HCT116 (cell line): ENCODE results near the gene SYCP1. TPM values are rescaled to one million over a fixed set of nuclear protein-coding genes. Genes with fewer than 3 reads are reported as not detected.

Source experiments
- ATAC-seq: fragments of 200-7000 bp; cut with Tn5 transposase; 2 replicates; pipeline ENCODE4 v1.9.1; 2020; ENCODE audit warnings: mild to moderate bottlenecking, moderate library complexity
- BruUV-seq: library from RNA; stranded (reverse); fragments of 400-500 nt; replicated peaks from 2 replicates; lab custom pipeline; 2021; lab: Mats Ljungman, UMichigan
- CTCF ChIA-PET: fragments of 300-600 bp; sonication (Branson Sonifier 250); formaldehyde crosslinking; loops from one replicate; lab custom pipeline; 2021; ENCODE audit warnings: antibody characterized with exemption; lab: Charles Lee
- POLR2A ChIA-PET: fragments of 300-600, 350-600 bp; sonication (Branson Sonifier 250); formaldehyde crosslinking; loops from one replicate; lab custom pipeline; 2021; ENCODE audit warnings: antibody characterized with exemption; lab: Charles Lee
- RAD21 ChIA-PET, 2 experiments: fragments of 300-600 bp; sonication (Branson Sonifier 250); formaldehyde crosslinking; loops; one replicate each; lab custom pipeline; 2023; ENCODE audit warnings: low total read pairs in 2 of 2; ENCODE audit not compliant: uncharacterized antibody in 2 of 2, unreplicated experiment in 2 of 2, low non-redundant PET in 1 of 2; lab: Charles Lee
- DNase-seq: peaks from one replicate; pipeline ENCODE4 v3.0.0-alpha.2; 2010; ENCODE audit warnings: low read depth, low spot score
- H2AFZ ChIP-seq: fragments of 200-600 bp; shearing (Covaris generic), sonication (generic); 2 replicates; pipeline ENCODE4 v1.6.1; 2017; ENCODE audit warnings: low read depth, mixed run types, mixed read lengths, antibody characterized with exemption, low read length; ENCODE audit not compliant: poor library complexity, severe bottlenecking
- H3K27ac ChIP-seq: 2 replicates; pipeline ENCODE4 v1.5.1; 2012; ENCODE audit warnings: low read depth, low read length
- H3K27me3 ChIP-seq: fragments of 200-600 bp; sonication (generic); 2 replicates; pipeline ENCODE4 v1.6.1; 2016; ENCODE audit warnings: mixed run types, low read length, mixed read lengths; ENCODE audit not compliant: insufficient read depth
- H3K36me3 ChIP-seq, 2 experiments: fragments of 200-500 bp in 1 of 2; fragments of 200-600 bp in 1 of 2; sonication (Bioruptor generic) in 1 of 2; sonication (generic) in 1 of 2; 2 replicates each; pipeline versions ENCODE4 v1.5.1 to v1.6.1; 2014 to 2016; ENCODE audit warnings: low read length in 2 of 2, inconsistent platforms in 1 of 2, mixed read lengths in 1 of 2, mixed run types in 1 of 2; ENCODE audit not compliant: insufficient read depth in 2 of 2, control insufficient read depth in 1 of 2
- H3K4me1 ChIP-seq, 2 experiments: fragments of 200-600 bp in 1 of 2; sonication (generic) in 1 of 2; 2 replicates each; pipeline versions ENCODE4 v1.5.1 to v1.6.1; 2012 to 2017; ENCODE audit warnings: low read length in 2 of 2, inconsistent platforms in 1 of 2, mild to moderate bottlenecking in 1 of 2, mixed read lengths in 1 of 2, mixed run types in 1 of 2, moderate library complexity in 1 of 2; ENCODE audit not compliant: insufficient read depth in 2 of 2, control insufficient read depth in 1 of 2
- H3K4me2 ChIP-seq: fragments of 200-600 bp; sonication (generic); 2 replicates; pipeline ENCODE4 v1.6.1; 2017; ENCODE audit warnings: mixed run types, low read length, mixed read lengths
- H3K4me3 ChIP-seq, 2 experiments: fragments of 200-600 bp in 1 of 2; sonication (generic) in 1 of 2; replicated peaks in 1 of 2; 2 replicates each; pipeline ENCODE4 v1.5.1; 2011 to 2016; ENCODE audit warnings: low read length in 2 of 2, control low read depth in 1 of 2, low read depth in 1 of 2, mild to moderate bottlenecking in 1 of 2, mixed read lengths in 1 of 2, mixed run types in 1 of 2
- H3K79me2 ChIP-seq: fragments of 200-600 bp; sonication (generic); 2 replicates; pipeline ENCODE4 v1.6.1; 2017; ENCODE audit warnings: mild to moderate bottlenecking, mixed run types, low read length, moderate library complexity, mixed read lengths; ENCODE audit not compliant: insufficient read depth
- H3K9ac ChIP-seq: fragments of 200-600 bp; sonication (generic); 2 replicates; pipeline ENCODE4 v1.6.1; 2016; ENCODE audit warnings: low read length, mixed read lengths
- H3K9me2 ChIP-seq: fragments of 200-600 bp; sonication (generic), shearing (Covaris generic); 2 replicates; pipeline ENCODE4 v1.6.1; 2017; ENCODE audit warnings: mixed run types, mild to moderate bottlenecking, moderate library complexity; ENCODE audit not compliant: insufficient read depth
- H3K9me3 ChIP-seq, 2 experiments: fragments of 200-500 bp in 1 of 2; fragments of 200-600 bp in 1 of 2; sonication (Bioruptor generic) in 1 of 2; sonication (generic) in 1 of 2; 2 replicates each; pipeline ENCODE4 v1.6.1; 2014 to 2017; ENCODE audit warnings: low read length in 2 of 2, mixed read lengths in 2 of 2, inconsistent platforms in 1 of 2, low read depth in 1 of 2, mild to moderate bottlenecking in 1 of 2, mixed run types in 1 of 2, moderate library complexity in 1 of 2; ENCODE audit not compliant: control insufficient read depth in 1 of 2, insufficient read depth in 1 of 2
- H4K20me1 ChIP-seq: fragments of 200-600 bp; sonication (generic), shearing (Covaris generic); 2 replicates; pipeline ENCODE4 v1.6.1; 2017; ENCODE audit warnings: mixed run types, mild to moderate bottlenecking, moderate library complexity; ENCODE audit not compliant: insufficient read depth
- ATF3 ChIP-seq: IDR thresholded peaks from 2 replicates; pipeline ENCODE4 v1.6.1; 2012
- CBX3 ChIP-seq: IDR thresholded peaks from 2 replicates; pipeline ENCODE4 v1.6.1; 2012; ENCODE audit warnings: low read depth
- ELF1 ChIP-seq: IDR thresholded peaks from 2 replicates; pipeline ENCODE4 v1.6.1; 2012; ENCODE audit warnings: low read depth, borderline replicate concordance
- EZH2phosphoT487 ChIP-seq: fragments of 200-600 bp; IDR thresholded peaks from 2 replicates; pipeline ENCODE4 v1.6.1; 2018; ENCODE audit warnings: antibody characterized with exemption, borderline replicate concordance
- FOSL1 ChIP-seq: IDR thresholded peaks from 2 replicates; pipeline ENCODE4 v1.6.1; 2012; ENCODE audit warnings: low read depth
- JUND ChIP-seq: IDR thresholded peaks from 2 replicates; pipeline ENCODE4 v1.6.1; 2012
- MAX ChIP-seq: IDR thresholded peaks from 2 replicates; pipeline ENCODE4 v1.6.1; 2012
- RAD21 ChIP-seq: IDR thresholded peaks from 2 replicates; pipeline ENCODE4 v1.6.1; 2012; ENCODE audit warnings: low read depth, mild to moderate bottlenecking
- REST ChIP-seq: IDR thresholded peaks from 2 replicates; pipeline ENCODE4 v1.6.1; 2012; ENCODE audit warnings: low read depth
- SIN3A ChIP-seq: IDR thresholded peaks from 2 replicates; pipeline ENCODE4 v1.6.1; 2012; ENCODE audit warnings: low read depth
- SP1 ChIP-seq: IDR thresholded peaks from 2 replicates; pipeline ENCODE4 v1.6.1; 2012; ENCODE audit warnings: low read depth
- SRF ChIP-seq: IDR thresholded peaks from 2 replicates; pipeline ENCODE4 v1.6.1; 2012; ENCODE audit warnings: low read depth
- TCF7L2 ChIP-seq: IDR thresholded peaks from 2 replicates; pipeline ENCODE4 v1.7.0; 2011; ENCODE audit warnings: borderline replicate concordance, inconsistent platforms; ENCODE audit not compliant: insufficient read depth, insufficient read length; ENCODE audit errors: extremely low read depth
- YY1 ChIP-seq: IDR thresholded peaks from 2 replicates; pipeline ENCODE4 v1.6.1; 2011; ENCODE audit warnings: low read length, low read depth, moderate library complexity, mild to moderate bottlenecking; ENCODE audit not compliant: insufficient replicate concordance; ENCODE audit errors: extremely low read depth
- ZBTB33 ChIP-seq: IDR thresholded peaks from 2 replicates; pipeline ENCODE4 v1.6.1; 2011; ENCODE audit warnings: mild to moderate bottlenecking, low read length, moderate library complexity; ENCODE audit not compliant: insufficient replicate concordance; ENCODE audit errors: extremely low read depth
- ZNF274 ChIP-seq: fragments of 200-500 bp; sonication (Bioruptor generic); IDR thresholded peaks from 2 replicates; pipeline ENCODE4 v1.6.1; 2014; ENCODE audit warnings: mild to moderate bottlenecking, low read depth, low read length, inconsistent platforms
- intact Hi-C: fragments of 100-400 bp; cut with micrococcal nuclease; formaldehyde crosslinking; loops from 2 replicates; pipeline ENCODE4 v1.10.0; 2022
- total RNA-seq: library from RNA; stranded (reverse); gene quantifications from one replicate; pipeline ENCODE4 v1.2.1, GENCODE V29; 2021; ENCODE audit not compliant: unreplicated experiment

SYCP1 gene
- total RNA-seq, 1 experiment from 2014 or later, result not detected

- Histone ChIP-seq H3K27ac (no peak overlapping the region), H3K4me1 (no peaks in the 10 kb centered on the region), H2AFZ (no peak overlapping the region), H3K9me3 (no peaks in the 10 kb centered on the region), H3K36me3 (no peaks in the 10 kb centered on the region), H3K4me2 (no peak overlapping the region), H3K9ac (no peak overlapping the region), H3K27me3 (no peaks in the 10 kb centered on the region), H3K79me2 (no peaks in the 10 kb centered on the region), H4K20me1 (no peaks in the 10 kb centered on the region), H3K9me2 (no peaks in the 10 kb centered on the region), H3K4me3 (no peak overlapping the region)
- ATAC-seq (no peak), DNase-seq (no peak)
- CTCF ChIA-PET, result interaction anchor here (0.8 kb wide), 1 partner anchor 17 kb away, joined by 3 read pairs; no protein-coding TSS in a partner anchor
- no TSS peak for BruUV-seq
- TF ChIP-seq JUND (no peak), MAX (no peak), ZNF274 (no peak), EZH2phosphoT487 (no peak), CBX3 (no peak), YY1 (no peak), TCF7L2 (no peak), FOSL1 (no peak), SP1 (no peak), REST (no peak), ELF1 (no peak), ZBTB33 (no peak), SIN3A (no peak), RAD21 (no peak), SRF (no peak), ATF3 (no peak)
- POLR2A ChIA-PET, result no interaction called here
- RAD21 ChIA-PET, result no interaction called here
- intact Hi-C loops, result no loop called here
Observed at GRCh38 chr1:115035652-115036051, 181.0 kb downstream of the SYCP1 start.
